Measurements from ENCODE around the gene ERICH6B. TPM values are rescaled to one million over a fixed set of nuclear protein-coding genes. Genes with fewer than 3 reads are reported as not detected.

Gene ERICH6B
- total RNA-seq, 2 experiments from 2014 or later: not detected

GRCh38 chr13:45598597-45598996 lies 16.9 kb downstream of the ERICH6B start:
- Mint-ChIP-seq H3K9me3 (no peaks in the 10 kb centered on the region), H3K27me3 (peaks cover 16% of the 10 kb centered on the region), H3K27ac (no peak overlapping the region), H3K4me1 (ENCODE audit: low read depth) (no peaks in the 10 kb centered on the region), H3K36me3 (ENCODE audit: low read depth) (no peaks in the 10 kb centered on the region), H3K4me3 (no peak overlapping the region)
- intact Hi-C loops (cut with DNase I, micrococcal nuclease): no loop called here
- Histone ChIP-seq H3K9me3 (ENCODE audit: control insufficient read depth in 1 of 2, insufficient read depth in 1 of 2, low read length in 2 of 2) (no peaks in the 10 kb centered on the region), H3K4me1 (ENCODE audit: insufficient read depth, low read length) (no peaks in the 10 kb centered on the region), H3K36me3 (ENCODE audit: insufficient read depth, low read length) (no peaks in the 10 kb centered on the region), H3K27me3 (ENCODE audit: control insufficient read depth in 1 of 2, insufficient read depth in 2 of 2, low read length in 2 of 2) (peaks cover 0 to 5% of the 10 kb centered on the region in 2 experiments), H3K4me3 (ENCODE audit: low read length) (no peak overlapping the region), H3K27ac (ENCODE audit: low read depth in 1 of 2, low read length in 2 of 2) (no peak overlapping the region)
- CTCF ChIA-PET: no interaction called here
- TF ChIP-seq CTCF (IDR thresholded peaks at IDR 0.05): no peak
- ATAC-seq (ENCODE audit: poor library complexity): no peak
- POLR2A ChIA-PET: no interaction called here
- no peak for DNase-seq

DNA sequence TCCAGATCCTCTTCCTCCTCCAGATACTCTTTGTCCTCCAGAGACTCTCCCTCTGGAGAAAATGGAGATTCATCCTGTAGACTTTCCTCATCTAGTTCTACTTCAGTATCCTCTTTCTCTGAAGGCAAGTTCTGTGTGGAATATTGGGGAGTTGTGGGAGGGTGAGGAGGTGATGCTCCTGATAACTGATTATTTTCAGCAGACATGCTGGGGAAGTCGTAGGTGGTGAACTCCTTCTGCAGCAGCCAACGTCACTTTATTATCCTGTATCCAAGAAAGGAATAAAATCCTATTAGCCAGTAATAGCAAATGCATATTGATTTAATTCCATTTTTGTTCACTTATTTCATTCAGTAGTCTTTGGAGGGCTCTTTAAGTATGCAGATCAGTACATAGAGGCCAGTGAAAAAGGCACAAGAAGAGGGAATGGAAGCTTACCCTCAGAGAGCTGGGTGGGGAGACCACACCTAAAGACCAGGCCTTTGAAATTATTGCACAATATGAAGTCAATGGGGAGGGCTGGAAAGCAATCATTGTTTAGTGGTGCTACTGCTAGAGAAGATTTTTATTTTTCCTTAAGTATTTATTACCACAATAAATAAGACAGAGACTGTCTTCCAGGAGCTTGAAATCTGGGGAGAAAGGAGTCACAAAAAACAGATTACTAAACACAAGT lies 18.6 kb downstream of the ERICH6B start:
- Mint-ChIP-seq H3K27me3 (peaks cover 15% of the 10 kb centered on the region), H3K36me3 (ENCODE audit: low read depth) (no peaks in the 10 kb centered on the region), H3K27ac (no peak overlapping the region), H3K4me1 (ENCODE audit: low read depth) (no peaks in the 10 kb centered on the region), H3K4me3 (no peak overlapping the region), H3K9me3 (no peaks in the 10 kb centered on the region)
- no peak overlapping the region for H3K4me3 ChIP-seq (ENCODE audit: low read length)
- no peak for TF ChIP-seq CTCF (IDR thresholded peaks at IDR 0.05)
- DNase-seq (no peak), ATAC-seq (ENCODE audit: poor library complexity) (no peak)
- CTCF ChIA-PET: no interaction called here
- POLR2A ChIA-PET: no interaction called here
- no peaks in the 10 kb centered on the region for H3K9me3 ChIP-seq (ENCODE audit: control insufficient read depth in 1 of 2, insufficient read depth in 1 of 2, low read length in 2 of 2)
- intact Hi-C loops (cut with DNase I, micrococcal nuclease): no loop called here
- H3K36me3 ChIP-seq (ENCODE audit: insufficient read depth, low read length): no peaks in the 10 kb centered on the region
- H3K4me1 ChIP-seq (ENCODE audit: insufficient read depth, low read length): no peaks in the 10 kb centered on the region
- no peak overlapping the region for H3K27ac ChIP-seq (ENCODE audit: low read depth in 1 of 2, low read length in 2 of 2)
- H3K27me3 ChIP-seq (ENCODE audit: control insufficient read depth in 1 of 2, insufficient read depth in 2 of 2, low read length in 2 of 2): peaks cover 0 to 5% of the 10 kb centered on the region in 2 experiments

- Histone ChIP-seq H3K9me3 (ENCODE audit: control insufficient read depth in 1 of 2, insufficient read depth in 1 of 2, low read length in 2 of 2) (no peaks in the 10 kb centered on the region), H3K27me3 (ENCODE audit: control insufficient read depth in 1 of 2, insufficient read depth in 2 of 2, low read length in 2 of 2) (peaks cover 0 to 5% of the 10 kb centered on the region in 2 experiments), H3K4me3 (ENCODE audit: low read length) (no peak overlapping the region), H3K4me1 (ENCODE audit: insufficient read depth, low read length) (no peaks in the 10 kb centered on the region), H3K36me3 (ENCODE audit: insufficient read depth, low read length) (no peaks in the 10 kb centered on the region), H3K27ac (ENCODE audit: low read depth in 1 of 2, low read length in 2 of 2) (no peak overlapping the region)
- Mint-ChIP-seq H3K4me1 (ENCODE audit: low read depth) (no peaks in the 10 kb centered on the region), H3K4me3 (no peak overlapping the region), H3K27me3 (peaks cover 15% of the 10 kb centered on the region), H3K9me3 (no peaks in the 10 kb centered on the region), H3K36me3 (ENCODE audit: low read depth) (no peaks in the 10 kb centered on the region), H3K27ac (no peak overlapping the region)
- no peak for ATAC-seq (ENCODE audit: poor library complexity)
- intact Hi-C loops (cut with DNase I, micrococcal nuclease): no loop called here
- POLR2A ChIA-PET: no interaction called here
- CTCF ChIA-PET: no interaction called here
- TF ChIP-seq CTCF (IDR thresholded peaks at IDR 0.05): no peak
- no peak for DNase-seq
Observed at GRCh38 chr13:45595965-45596364, 19.6 kb downstream of the ERICH6B start.
